ENCODE results near the gene NPLOC4. TPM values are rescaled to one million over a fixed set of nuclear protein-coding genes. Genes with fewer than 3 reads are reported as not detected.

Gene NPLOC4
- total RNA-seq, 1 experiment from 2014 or later: 69.9 TPM

DNA sequence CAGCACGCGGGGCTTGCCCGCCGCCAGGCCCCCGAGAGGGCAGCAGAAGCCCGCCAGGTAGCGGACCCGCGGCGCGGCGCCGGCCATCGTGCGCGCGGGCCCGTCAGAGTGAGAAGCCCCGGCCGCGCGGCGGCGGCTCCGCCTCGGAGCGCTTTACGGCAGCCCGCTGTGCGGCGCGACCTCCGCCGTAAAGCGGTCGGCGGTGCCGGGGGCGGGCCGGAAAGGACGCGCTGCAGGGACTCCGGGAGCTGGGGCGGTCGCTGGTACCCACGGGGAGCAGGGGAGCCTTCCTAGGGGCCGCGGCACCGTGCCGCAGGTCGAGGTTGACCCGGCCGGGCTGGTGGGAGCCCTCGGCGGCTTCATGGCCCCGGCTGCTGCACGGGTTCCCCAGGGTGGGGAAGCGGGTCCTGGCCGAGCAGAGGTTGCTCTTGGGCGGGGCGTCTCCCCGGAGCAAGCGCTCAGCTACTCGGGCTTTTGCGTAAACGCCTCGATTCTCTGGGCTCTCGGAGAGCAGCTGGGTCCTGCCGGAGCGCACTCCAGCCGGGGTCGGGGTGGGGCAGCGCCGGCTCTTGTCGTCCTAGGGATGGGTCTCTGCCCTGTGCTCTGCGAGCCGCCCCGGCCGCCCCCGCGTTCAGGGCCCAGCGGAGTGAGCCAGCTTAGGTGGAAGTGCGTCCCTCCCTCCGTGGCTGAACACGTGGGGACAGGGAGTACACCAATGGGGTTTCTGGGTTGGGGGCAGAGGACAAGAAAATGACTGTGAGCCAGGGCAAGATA lies 84.5 kb downstream of the NPLOC4 start, which contains the start of gene FAAP100:
FAAP100 (minus strand) TSS at position 110 of the 774 bp plus-strand sequence; CDS start at position 87, 23 bp downstream.
- peak; percentile 77 for DNase-seq (ENCODE audit: extremely low read depth, low read depth)

DNA sequence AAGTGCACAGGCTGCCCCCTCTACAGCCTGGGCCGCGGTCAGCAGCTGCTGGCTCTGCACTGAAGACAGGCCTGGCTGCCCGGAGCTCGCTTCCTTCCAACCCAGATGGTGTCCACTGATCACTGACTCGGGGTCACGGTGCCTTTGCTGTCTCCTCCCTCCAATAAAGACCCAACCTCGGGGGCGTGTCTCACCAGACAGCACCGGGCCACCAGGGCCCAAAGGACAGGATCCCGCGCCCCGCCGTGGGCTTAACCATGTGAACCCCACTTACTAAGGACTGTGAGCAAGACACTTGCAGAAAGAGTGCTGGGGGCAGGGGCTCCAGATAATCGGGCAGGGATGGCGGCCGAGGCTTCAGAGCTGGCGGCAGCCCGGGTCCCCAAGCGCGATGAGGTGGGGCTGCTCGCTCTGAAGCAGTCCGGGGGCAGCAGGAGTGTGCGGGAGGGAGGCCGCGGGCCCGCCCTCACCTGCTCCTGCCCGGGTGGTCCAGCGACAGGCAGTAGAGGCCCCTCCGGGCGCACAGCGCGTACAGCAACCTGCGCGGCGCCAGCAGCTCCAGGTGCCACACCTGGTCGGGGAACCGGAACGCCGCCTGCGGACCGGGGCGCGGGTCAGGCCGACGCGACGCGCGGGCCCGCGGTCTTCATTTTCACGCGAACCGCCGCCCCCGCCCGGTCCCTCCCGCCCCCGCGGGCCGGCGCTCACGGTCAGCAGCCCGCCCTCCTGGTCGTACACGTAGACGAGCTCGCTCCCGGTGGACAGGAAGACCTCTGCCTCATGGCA lies 85.3 kb downstream of the NPLOC4 start:
- DNase-seq (ENCODE audit: extremely low read depth, low read depth): no peak

DNA sequence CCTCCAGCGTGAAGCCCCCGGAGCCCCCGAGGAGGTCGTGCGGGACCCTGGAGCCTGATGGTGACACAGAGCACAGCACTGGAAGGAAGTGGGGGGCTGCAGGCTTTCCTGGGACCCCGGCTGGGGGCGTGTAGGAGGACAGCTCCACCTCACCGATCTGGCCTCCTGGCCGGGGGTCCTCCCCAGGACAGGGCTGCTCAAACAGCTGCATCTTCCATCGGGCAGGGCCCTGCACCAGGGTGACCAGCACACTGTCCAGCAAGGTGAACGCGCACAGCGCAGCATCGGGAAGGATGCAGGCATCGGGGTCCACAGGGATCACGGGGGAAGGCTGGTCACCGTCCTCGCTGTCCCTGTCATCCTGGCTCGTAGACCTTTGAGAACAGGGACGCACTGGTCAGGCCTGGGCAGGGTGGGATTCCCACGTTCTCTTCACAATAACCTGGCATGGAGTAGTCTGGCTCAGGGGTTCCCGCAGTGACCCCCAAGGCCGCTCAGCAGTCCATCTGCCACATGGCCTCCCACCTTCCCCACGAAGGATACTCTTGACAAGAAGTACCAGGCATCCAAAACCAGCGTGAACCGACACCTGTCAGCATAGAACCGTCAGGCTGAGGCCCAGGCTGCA lies 86.0 kb downstream of the NPLOC4 start:
- no peak for DNase-seq (ENCODE audit: extremely low read depth, low read depth)

DNA sequence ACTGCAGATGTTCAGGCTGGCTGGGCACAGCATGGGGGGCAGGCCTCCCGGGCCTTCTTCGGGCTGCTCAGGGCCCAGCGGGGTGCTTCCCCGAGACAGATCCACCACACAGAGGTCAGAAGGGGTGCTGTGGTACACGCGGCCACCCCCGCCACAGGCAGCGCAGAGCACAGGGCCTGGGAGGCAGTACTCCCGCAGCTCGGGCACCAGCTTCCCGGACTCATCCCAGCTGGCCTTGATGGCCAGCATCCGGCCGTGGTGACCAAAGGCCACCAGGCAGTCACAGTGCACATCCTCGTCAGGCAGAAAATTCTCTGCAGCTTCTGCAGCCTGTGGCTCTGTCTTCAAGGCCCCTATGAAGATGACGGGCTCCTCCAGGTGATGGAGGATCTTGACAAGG lies 86.6 kb downstream of the NPLOC4 start:
- no peak for DNase-seq (ENCODE audit: extremely low read depth, low read depth)

DNA sequence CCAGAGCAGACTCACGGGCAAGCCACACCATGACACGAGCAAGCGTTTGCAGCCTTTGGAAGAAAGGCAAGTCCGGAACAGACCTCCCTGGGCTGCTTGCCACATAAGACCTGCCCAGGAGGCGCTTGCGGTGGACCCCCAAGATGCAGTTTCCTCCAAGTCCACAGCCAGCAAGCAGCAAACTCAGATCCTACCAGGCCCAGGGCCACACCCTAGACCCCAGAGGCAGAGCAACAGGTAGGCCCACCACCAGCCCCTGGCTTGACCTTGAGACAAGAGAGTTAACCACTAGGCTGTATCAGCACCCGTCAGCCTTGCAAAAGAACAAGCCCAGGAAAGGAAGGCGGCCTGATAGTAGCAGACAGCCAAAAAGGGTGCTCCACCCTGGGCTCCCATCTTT lies 87.1 kb downstream of the NPLOC4 start:
- no peak for DNase-seq (ENCODE audit: extremely low read depth, low read depth)

DNA sequence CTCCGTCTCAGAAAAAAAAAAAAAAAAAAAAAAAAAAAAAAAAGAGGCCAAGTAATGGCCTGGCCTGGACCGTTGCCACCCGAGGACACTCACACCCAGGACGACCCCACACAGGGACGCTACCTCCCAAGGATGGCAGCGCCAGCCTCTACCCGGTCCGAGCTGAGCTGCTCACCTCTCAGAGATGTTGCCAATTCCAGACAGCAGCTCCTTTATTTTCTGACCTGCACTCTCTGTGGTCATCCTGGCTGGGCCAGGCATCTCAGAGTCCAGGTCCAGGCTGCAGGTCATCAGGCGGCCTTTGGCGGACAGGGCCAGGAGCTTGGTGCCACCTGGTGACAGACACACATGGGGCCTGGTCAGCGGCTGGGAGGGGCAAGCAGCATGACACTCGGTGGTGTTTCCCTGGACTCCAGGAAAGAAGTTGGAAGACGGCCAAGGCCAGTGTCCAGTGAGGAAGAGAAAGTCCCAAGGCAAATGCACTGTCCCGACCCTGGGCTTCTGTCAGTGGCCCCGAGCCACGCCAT lies 87.8 kb downstream of the NPLOC4 start:
- no peak for DNase-seq (ENCODE audit: extremely low read depth, low read depth)

DNA sequence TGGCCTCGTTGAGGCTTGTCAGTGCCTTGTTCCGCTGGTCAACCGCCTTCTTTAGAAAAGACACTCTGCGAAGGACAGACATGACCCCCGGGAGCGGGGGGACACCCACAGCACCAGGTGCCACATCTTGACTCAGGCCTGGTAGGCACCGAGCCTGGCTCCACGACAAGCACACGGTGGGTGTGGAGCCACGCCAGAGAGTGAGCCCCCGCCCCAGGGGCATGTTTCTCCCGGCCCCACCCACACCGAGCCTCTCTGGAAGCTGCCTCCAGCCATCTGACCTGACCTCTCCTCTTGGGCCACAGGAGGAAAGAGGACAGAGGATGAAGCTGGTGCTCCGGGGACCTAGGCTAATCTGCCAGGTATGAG lies 89.3 kb downstream of the NPLOC4 start:
- DNase-seq (ENCODE audit: extremely low read depth, low read depth): no peak

DNA sequence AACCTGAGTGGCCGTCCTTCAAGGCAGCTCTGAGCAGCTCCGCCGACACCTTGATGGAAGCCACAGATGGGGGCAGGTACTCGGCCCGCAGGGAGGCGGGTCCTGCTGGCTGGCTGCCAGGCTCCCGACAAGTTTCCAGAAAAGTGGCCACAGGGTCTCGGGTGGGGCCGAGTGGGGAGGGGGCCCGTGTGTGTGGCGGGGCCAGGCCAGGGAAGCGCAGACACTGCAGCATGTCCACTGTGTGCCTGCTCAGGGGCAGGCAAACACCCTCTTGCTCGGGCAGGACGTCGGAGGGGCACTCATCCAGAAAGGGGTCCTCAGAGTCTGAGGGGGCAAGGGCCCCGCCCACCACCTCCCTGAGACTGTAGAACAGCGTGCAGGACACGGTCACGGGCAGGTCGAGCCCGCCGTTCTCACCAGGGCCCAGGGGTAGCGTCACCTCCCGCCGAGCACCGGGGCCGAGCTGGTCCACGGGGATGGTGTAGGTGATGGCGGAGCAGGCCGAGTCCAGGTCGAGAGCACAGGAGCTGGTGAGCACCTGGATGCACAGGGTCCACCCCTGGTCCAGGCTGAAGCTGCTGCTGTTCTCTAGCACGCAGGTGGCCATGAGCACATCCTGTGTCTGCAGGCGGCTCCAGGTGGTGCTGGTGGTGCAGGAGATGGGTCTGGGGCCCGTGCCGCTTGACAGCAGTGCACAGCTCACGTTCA lies 89.9 kb downstream of the NPLOC4 start:
- no peak for DNase-seq (ENCODE audit: extremely low read depth, low read depth)

DNA sequence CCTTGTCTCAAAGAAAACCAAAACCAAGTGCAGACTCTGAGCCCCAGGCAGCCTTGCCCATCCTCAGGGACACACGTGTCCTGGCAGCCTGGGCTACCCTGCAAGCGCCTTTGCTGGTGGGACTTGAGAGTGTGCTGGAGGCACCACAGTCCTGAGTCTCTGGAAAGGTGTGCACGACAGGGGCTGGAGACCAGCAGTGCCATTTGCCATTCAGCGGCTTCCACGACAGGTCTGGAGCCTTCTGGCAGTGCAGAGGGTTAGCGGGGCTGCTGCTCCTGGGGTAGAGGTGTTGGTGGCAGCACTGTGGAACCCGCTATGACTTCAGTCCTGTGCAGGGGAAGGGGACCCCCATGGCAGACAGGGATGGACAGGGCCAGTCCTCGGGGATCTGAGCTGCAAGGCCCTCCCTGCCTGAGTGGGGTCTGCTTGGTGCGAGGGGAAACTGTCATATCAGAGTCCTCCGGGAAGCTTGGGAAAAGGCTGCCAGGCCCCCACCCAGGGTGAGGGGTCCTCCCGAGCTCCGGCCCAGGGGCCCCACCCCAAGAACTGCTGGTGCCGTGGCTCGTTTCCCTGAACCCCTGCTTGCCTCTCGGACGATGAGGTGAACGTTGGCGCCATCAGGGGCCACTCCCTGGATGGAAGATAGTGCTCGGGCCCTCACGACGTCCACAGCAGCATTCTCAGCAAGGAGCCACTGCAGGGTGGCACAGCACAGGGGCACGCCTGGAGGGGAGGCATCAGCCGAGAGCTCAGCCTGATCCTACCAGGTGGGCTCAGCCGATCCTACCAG lies 91.6 kb downstream of the NPLOC4 start:
- no peak for DNase-seq (ENCODE audit: extremely low read depth, low read depth)

DNA sequence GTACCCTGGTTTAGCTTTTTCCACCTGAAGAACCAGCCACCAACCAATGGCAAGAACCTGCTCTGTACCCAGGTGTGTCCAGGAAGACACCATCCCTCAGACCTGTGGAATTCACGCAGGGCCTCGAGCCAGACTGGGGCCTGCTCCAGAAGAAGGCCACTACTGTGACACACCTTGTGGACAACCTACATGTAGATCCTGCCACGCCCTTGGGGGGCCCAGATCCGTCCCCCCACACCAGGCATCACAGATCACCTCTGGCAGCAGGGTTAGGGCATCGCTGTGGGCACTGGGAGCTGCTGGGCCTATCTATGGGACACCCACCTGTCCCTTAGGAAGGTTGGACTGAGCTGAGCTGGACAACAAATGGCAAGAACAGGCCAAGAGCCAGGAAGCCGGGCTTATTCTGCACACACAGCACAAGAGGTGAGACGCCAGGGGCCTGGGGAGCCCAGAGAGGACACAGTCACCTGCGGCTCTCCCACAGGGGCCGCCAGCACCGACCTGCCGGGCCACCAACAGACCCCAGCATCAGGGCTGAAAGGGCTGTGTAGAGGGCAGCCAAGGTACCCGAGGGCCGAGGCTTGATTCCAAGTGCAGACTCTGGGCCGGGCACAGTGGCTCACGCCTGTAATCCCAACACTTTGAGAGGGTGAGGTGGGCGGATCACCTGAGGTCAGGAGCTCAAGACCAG lies 92.5 kb downstream of the NPLOC4 start:
- no peak for DNase-seq (ENCODE audit: extremely low read depth, low read depth)

DNA sequence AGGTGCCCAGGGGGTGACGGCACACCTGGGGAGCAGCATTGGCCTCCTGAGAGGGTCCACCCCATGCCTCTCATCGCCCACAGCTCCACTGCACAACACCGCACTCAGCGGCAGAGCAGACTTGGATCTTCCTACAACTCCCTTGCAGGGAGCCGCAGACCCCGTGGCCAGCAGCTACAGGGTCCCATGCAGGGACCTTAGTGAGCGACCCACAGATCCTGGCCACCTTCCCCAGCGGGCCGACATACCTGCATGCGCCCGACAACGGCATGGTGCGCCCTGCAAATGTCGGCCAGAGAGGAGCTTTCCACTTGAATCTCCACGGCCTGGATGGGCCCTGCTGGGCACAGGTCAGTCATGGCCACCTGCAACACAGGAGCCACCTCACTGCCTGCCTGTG lies 93.2 kb downstream of the NPLOC4 start:
- DNase-seq (ENCODE audit: extremely low read depth, low read depth): no peak

DNA sequence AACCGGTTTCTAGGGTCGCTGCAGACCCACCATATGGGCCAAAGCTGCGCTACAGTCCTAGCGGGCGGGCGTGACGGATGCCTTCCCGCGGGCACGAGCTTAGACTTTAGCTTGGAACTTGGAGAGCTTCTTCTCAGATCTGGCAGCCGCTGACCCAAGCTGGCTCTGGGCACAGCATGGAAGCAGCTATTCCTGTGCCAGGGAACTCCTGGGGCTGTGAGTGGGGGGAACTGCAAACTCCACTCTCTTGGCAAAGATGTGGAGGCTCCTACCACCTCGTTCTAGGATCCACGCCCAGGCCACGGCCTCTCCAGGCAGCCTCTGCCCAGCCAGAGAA lies 93.6 kb downstream of the NPLOC4 start:
- DNase-seq (ENCODE audit: extremely low read depth, low read depth): no peak

DNA sequence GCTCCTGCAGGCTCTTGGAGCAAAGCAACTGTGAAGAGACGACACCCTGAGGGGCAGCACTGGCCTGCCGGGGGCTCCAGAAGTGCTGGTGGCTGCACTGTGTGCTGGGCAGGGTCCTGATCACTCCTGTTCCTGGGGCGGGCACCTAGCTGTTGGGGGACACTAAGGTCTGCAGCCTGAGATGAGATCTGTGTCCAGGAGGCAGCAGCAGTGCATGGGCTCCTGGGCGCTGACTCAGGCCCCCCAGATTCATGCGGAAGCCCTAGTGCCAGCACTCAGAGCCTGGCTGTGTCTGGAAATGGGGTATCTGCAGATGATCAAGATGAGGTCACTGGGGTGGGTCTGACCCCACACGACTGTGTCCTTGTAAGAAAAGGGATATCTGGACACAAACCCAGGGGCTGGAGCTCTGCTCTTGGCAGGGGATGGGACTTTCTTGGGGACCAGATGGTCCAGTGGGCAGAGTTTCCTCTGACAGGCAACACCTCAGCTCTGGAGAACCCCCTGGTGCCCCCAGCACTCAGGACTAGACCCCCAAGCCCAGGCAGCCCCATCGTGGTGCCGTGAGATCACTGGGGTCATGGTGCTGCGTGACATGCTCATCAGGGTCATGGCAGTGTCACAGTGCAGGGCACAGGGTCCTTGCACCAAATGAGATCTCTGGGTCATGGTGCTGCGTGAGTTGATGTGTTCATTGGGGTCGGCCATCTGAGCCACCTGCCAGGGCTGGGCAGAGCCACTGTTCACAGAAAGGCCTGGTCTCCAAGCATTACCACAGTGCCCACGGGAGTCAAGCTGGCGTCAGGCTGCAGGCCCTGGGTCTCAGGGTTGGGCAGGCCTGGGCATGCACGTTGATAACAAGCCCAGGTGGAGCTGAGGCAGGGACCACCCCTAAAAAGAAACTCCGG lies 94.2 kb downstream of the NPLOC4 start:
- DNase-seq (ENCODE audit: extremely low read depth, low read depth): no peak

DNA sequence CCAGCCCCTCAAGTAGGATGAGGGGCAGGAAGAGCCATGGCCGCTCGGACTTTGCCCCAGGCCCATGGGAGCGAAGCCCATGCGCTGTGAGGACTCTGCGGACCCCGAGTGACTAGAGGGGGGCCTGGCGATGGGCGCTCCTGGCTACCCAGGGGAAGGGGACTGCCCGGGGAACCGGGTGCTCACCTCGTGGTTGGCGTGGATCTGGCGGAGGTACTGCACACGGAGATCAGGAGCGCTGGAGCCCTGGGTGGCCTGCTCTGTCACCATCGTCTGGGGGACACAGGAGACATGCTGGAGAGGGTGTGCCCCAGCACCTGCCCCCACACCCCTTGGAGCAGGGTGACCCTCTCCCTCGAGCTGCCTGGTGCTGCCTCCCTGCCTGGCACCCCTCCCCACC lies 95.8 kb downstream of the NPLOC4 start:
- no peak for DNase-seq (ENCODE audit: extremely low read depth, low read depth)

DNA sequence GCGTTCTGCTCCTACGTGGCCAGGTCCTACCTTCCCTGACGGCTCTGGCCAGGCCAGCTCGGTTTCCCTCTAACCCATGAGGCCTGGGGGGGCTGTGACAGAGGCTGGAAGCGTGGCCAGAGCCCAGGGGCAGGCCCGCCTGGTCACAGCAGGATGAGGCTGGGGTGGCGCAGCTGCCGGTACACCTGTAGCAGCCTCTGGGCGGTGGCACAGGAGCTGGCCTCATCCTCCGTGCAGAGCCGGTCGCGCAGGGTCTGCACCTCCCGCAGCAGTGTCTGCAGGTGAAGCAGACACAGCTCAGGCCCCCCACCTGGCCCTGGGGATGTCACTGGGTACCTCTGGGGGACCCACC lies 96.3 kb downstream of the NPLOC4 start:
- DNase-seq (ENCODE audit: extremely low read depth, low read depth): no peak

DNA sequence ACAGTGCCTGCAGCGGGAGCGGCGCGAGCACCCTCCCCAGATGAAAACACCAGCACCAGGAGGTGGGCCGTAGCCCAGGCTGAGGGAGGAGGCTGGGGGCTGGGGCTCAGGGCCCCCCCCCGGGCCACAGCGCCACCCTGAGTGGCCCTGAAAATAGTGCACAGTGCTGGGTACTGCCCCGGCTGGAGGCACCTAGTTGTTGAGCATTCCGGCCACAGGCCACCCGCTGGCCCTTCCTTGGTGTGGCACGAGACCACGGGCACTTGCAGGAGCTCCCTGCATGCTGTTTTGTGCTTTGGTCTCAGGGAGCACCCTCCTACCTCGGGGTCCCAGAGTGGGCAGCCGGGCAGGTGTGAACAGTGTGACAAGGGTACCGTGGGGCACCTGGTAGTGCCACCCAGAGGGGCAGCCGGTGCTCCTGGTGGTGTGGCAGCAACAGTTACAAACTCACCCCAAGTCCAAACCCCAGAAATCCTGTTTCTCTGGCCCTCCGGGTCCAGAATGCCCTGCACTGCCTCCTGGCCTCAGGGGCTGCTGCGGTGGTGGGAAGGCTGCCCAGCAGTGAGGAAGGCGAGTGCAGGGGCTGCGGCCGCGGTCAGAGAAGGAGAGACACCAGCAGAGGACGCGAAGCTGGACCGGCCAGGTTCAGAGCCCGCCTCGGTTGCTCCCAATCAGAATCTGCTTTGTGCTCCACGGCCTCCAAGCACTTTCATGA lies 96.8 kb downstream of the NPLOC4 start:
- no peak for DNase-seq (ENCODE audit: extremely low read depth, low read depth)

DNA sequence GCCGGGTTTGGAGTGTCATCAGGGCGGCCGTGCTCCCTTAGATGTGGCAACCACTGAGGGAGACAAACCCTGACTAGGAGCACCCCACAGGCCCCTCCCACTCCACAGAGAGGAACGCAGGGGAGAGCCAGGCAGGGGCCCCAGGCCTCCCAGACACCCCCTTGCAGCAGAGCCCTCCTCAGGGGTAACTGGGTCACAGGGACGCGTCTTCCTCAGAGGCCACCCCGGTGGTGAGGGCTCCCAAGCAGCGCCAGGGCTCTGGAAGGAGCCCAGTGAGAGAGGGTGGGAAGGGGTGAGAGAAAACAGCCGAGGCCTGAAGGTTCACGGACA lies 97.4 kb downstream of the NPLOC4 start:
- DNase-seq (ENCODE audit: extremely low read depth, low read depth): no peak
